Esophagus muscularis mucosa (tissue), 4 donors: ENCODE measurements around the gene ETV3. TPM values are rescaled to one million over a fixed set of nuclear protein-coding genes. Genes with fewer than 3 reads are reported as not detected.

Experiments used
- DNase-seq: peaks from one replicate; pipeline ENCODE4 v3.0.0-alpha.2; 2017; ENCODE audit errors: extremely low spot score
- H3K27ac ChIP-seq, 4 donors: fragments of 200-600 bp; sonication (generic); replicated peaks in 1 of 4; 1 replicate in 3 of 4; 2 replicates in 1 of 4; pipeline ENCODE4 v1.5.1; 2016 to 2019; ENCODE audit warnings: mild to moderate bottlenecking in 1 of 4
- H3K27me3 ChIP-seq, 4 donors: fragments of 200-600 bp; sonication (generic); one replicate each; pipeline versions ENCODE4 v1.5.1 to v1.6.0; 2016 to 2019
- H3K36me3 ChIP-seq, 4 donors: fragments of 200-600 bp; sonication (generic); one replicate each; pipeline ENCODE4 v1.5.1; 2016 to 2019
- H3K4me1 ChIP-seq, 4 donors: fragments of 200-600 bp; sonication (generic); one replicate each; pipeline ENCODE4 v1.5.1; 2016 to 2019
- H3K4me3 ChIP-seq, 4 donors: fragments of 200-600 bp; sonication (generic); 1 replicate in 2 of 4; 2 replicates in 2 of 4; pipeline ENCODE4 v1.5.1; 2016 to 2019; ENCODE audit warnings: mild to moderate bottlenecking in 4 of 4, moderate library complexity in 1 of 4
- H3K9me3 ChIP-seq, 4 donors: fragments of 200-600 bp; sonication (generic); 1 replicate in 3 of 4; 2 replicates in 1 of 4; pipeline ENCODE4 v1.5.1; 2016 to 2019
- EP300 ChIP-seq: sonication (generic); formaldehyde crosslinking; IDR thresholded peaks from one replicate; pipeline ENCODE4 v1.6.1; 2017; ENCODE audit warnings: antibody characterized with exemption
- POLR2A ChIP-seq: fragments of 450-650 bp; IDR thresholded peaks from one replicate; pipeline ENCODE4 v1.6.1; 2017; ENCODE audit warnings: antibody characterized with exemption, moderate library complexity, mild to moderate bottlenecking, low read depth
- POLR2AphosphoS5 ChIP-seq, 2 donors: sonication (generic); formaldehyde crosslinking; IDR thresholded peaks; one replicate each; pipeline ENCODE4 v1.6.1; 2017; ENCODE audit warnings: antibody characterized with exemption in 2 of 2
- WGBS: methylation state at CpG from one replicate; pipeline ENCODE4 v1.1.5; 2018; 5-methylcytosine and 5-hydroxymethylcytosine counted together
- intact Hi-C: fragments of 100-400 bp; cut with DNase I; formaldehyde crosslinking; loops from one replicate; pipeline ENCODE4 v1.15.1; 2023
- total RNA-seq, 4 donors: library from RNA; depleted of rRNA; stranded (reverse); fragments of >200 nt; gene quantifications; one replicate each; pipeline versions ENCODE4 v1.1.0 to v1.2.1, GENCODE V29; 2016
- TF ChIP-seq, protein P1 (sequence below), 3 experiments: fragments of 200-600 bp in 2 of 3; fragments of 450-650 bp in 1 of 3; sonication (generic) in 2 of 3; IDR thresholded peaks; one replicate each; pipeline ENCODE4 v1.5.1; 2017 to 2019; ENCODE audit warnings: antibody characterized with exemption in 3 of 3, mild to moderate bottlenecking in 2 of 3, moderate library complexity in 1 of 3

ETV3 gene
- total RNA-seq, 4 donors from 2014 or later = 16.6 to 20.0 (median 19.2) TPM

DNA sequence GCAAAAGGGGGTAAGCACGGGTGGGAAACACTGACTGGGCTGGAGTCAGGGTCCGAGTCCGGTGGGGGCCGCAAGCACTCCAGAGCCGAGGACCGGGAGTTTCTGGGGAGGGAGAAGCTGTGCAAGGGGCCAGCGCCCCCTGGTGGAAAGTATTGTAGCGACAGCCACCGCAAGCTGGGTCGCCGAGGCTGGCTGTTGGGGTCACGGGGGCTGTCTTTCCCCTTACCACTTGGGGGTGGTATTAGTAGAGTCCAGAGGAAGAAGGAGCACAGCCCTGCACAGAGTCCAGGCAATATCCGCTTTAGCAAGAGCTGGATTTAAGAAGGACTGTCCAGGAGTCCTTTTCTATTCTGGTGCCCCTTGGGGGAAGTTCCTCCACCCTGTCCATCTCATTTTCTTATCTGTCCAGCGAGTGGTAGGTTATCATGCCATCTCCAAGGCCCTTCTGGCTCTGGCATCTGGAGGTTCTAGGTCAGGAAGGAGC, 17.9 kb upstream of the ETV3 start:
- DNase-seq = no peak
- 4% methylated on average over 14 of the region's 14 CpGs for WGBS
- TF ChIP-seq POLR2A = no peak
- peak in 1 of 2 donors; percentile 13 for TF ChIP-seq POLR2AphosphoS5 (IDR thresholded peaks at IDR 0.05)
- TF ChIP-seq, protein P1, sequence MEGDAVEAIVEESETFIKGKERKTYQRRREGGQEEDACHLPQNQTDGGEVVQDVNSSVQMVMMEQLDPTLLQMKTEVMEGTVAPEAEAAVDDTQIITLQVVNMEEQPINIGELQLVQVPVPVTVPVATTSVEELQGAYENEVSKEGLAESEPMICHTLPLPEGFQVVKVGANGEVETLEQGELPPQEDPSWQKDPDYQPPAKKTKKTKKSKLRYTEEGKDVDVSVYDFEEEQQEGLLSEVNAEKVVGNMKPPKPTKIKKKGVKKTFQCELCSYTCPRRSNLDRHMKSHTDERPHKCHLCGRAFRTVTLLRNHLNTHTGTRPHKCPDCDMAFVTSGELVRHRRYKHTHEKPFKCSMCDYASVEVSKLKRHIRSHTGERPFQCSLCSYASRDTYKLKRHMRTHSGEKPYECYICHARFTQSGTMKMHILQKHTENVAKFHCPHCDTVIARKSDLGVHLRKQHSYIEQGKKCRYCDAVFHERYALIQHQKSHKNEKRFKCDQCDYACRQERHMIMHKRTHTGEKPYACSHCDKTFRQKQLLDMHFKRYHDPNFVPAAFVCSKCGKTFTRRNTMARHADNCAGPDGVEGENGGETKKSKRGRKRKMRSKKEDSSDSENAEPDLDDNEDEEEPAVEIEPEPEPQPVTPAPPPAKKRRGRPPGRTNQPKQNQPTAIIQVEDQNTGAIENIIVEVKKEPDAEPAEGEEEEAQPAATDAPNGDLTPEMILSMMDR (IDR thresholded peaks at IDR 0.05) = peak; percentile 91 to 99 (median 98)
- Histone ChIP-seq H3K9me3 (no peaks in the 10 kb centered on the region), H3K27ac (no peak overlapping the region), H3K4me1 (peaks cover 20 to 29% (median 24%) of the 10 kb centered on the region in 4 donors), H3K36me3 (no peaks in the 10 kb centered on the region), H3K27me3 (peaks cover 0 to 20% (median 0%) of the 10 kb centered on the region in 4 donors), H3K4me3 (peak overlapping the region; percentile 18 to 40 (median 28))
- intact Hi-C loops = loop anchor here (1.0 kb wide), 1 partner anchor 66 kb away; no protein-coding TSS in a partner anchor

DNA sequence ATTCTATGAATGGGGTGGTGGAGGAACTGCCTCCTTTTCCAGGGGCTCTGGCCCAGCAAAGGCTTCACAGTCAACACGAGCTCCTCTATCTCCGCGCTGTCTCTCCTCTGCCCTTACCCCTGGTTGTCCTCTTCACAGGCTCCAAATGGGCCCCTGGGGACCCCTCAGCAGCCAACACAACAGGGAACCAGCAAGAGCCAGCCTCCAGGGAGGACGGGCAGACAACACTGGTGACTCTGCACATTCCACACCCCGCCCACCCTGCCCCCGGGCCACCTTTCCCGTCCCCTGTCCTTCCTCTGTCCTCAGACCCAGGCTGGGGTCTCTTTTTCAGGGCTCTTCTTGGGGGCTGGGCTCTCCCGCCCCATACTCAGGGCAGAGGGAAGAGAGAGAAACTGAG, 17.5 kb upstream of the ETV3 start:
- no peaks in the 10 kb centered on the region for H3K36me3 ChIP-seq
- H3K9me3 ChIP-seq = no peaks in the 10 kb centered on the region
- 35% methylated on average over 6 of the region's 8 CpGs for WGBS
- H3K4me1 ChIP-seq = peaks cover 20 to 29% (median 24%) of the 10 kb centered on the region in 4 donors
- DNase-seq = no peak
- H3K27ac ChIP-seq = no peak overlapping the region
- TF ChIP-seq, protein P1 (IDR thresholded peaks at IDR 0.05) = no peak
- TF ChIP-seq EP300 (no peak), POLR2A (no peak), POLR2AphosphoS5 (IDR thresholded peaks at IDR 0.05) (no peak)
- peak overlapping the region; percentile 18 to 40 (median 28) for H3K4me3 ChIP-seq
- intact Hi-C loops = loop anchor here (1.0 kb wide), 1 partner anchor 65 kb away; no protein-coding TSS in a partner anchor
- peaks cover 0 to 20% (median 0%) of the 10 kb centered on the region in 4 donors for H3K27me3 ChIP-seq

DNA sequence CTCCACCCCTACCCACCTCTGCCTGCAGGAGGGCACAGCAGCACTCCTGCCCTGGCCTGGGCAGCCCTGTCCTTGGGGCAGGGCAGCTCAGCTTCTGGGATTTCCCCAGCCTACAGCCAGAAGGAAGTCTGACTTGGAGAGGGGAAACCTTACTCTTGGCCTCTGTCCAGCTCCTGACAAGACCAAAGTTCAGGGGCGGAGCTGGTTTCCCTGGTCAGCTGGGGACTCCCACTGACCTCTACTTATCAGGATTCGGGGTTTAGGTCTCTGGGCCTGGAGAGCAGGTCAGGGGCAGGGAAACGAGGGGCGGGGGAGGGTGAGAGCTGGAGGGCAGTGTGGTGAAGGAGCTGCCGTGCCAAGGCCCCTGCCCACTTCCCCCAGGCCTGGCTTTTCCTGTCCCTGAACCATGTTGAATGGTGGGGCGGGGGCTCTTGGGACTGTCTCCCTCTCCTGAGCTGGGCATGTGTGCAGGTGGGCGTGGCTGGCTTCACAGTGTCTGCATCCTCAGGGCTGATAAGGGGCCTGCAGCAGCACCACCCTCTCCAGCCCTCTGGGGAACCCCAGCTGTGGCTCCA, 16.8 kb upstream of the ETV3 start:
- H3K4me1 ChIP-seq = peaks cover 20 to 29% (median 24%) of the 10 kb centered on the region in 4 donors
- TF ChIP-seq, protein P1 (IDR thresholded peaks at IDR 0.05) = no peak
- TF ChIP-seq POLR2AphosphoS5 (IDR thresholded peaks at IDR 0.05) (no peak), POLR2A (no peak), EP300 (no peak)
- WGBS = 80% methylated on average over 4 of the region's 7 CpGs
- no peak for DNase-seq
- no peaks in the 10 kb centered on the region for H3K9me3 ChIP-seq
- intact Hi-C loops = no loop called here
- H3K36me3 ChIP-seq = no peaks in the 10 kb centered on the region
- H3K27ac ChIP-seq = no peak overlapping the region
- peaks cover 0 to 20% (median 0%) of the 10 kb centered on the region in 4 donors for H3K27me3 ChIP-seq
- no peak overlapping the region for H3K4me3 ChIP-seq

DNA sequence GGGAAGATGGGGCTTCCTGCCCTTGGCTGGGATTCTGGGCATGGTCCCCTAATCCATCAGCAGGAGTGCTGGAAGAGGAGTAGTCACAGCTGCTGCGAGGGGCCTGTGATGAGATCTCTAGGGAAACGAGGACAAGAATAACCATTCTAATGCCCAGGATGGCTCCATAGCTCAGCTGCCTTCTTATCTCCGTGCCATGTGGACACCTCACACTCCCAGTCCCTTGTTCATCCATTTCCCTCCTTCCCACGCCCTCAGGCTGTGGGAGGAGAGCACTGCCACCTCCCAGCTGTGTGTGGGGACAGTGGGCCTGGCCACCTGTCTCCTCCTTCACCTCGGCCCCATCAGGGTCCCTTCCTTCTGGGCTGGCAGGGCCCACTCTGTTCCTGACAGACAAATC, 16.1 kb upstream of the ETV3 start:
- Histone ChIP-seq H3K4me3 (no peak overlapping the region), H3K36me3 (no peaks in the 10 kb centered on the region), H3K27me3 (peaks cover 0 to 20% (median 0%) of the 10 kb centered on the region in 4 donors), H3K27ac (no peak overlapping the region), H3K4me1 (peaks cover 20 to 29% (median 24%) of the 10 kb centered on the region in 4 donors), H3K9me3 (no peaks in the 10 kb centered on the region)
- TF ChIP-seq EP300 = no peak
- intact Hi-C loops = no loop called here
- WGBS = 73% methylated on average over 5 of the region's 5 CpGs
- DNase-seq = no peak

DNA sequence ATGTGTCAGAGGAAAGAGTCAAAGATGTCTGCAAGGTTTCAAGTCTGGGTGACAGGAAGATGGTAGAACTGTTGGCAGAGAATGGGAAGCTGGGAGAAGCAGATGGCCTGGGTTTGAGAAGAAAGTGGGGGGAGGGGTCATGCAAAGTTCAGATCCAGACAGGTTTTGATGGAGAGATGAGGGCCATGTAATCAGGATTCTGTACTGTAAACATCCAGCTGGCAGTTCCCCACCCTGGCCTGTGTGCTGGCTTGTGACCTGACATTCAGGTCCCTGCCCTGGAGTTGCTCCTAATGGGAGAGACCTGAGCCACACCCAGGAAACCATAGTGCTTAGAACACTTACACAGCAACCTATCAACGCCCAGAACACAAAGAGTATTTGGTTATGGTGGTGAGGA, 15.6 kb upstream of the ETV3 start:
- intact Hi-C loops = no loop called here
- DNase-seq = no peak
- Histone ChIP-seq H3K4me3 (no peak overlapping the region), H3K27ac (no peak overlapping the region), H3K4me1 (peaks cover 20 to 29% (median 24%) of the 10 kb centered on the region in 4 donors), H3K9me3 (no peaks in the 10 kb centered on the region), H3K27me3 (peaks cover 0 to 20% (median 0%) of the 10 kb centered on the region in 4 donors), H3K36me3 (no peaks in the 10 kb centered on the region)
- 73% methylated on average over 1 of the region's 1 CpG for WGBS
- TF ChIP-seq EP300 (no peak), POLR2A (no peak), POLR2AphosphoS5 (IDR thresholded peaks at IDR 0.05) (no peak)
- TF ChIP-seq, protein P1 (IDR thresholded peaks at IDR 0.05) = no peak
